Spleen (tissue), 7 donors: ENCODE measurements around the gene ARHGEF18.

Source experiments
- POLR2A ChIP-seq, 3 donors: fragments of 450-650 bp; IDR thresholded peaks; one replicate each; pipeline ENCODE4 v1.5.1; 2017; ENCODE audit warnings: antibody characterized with exemption in 3 of 3, mild to moderate bottlenecking in 1 of 3
- POLR2AphosphoS5 ChIP-seq, 3 donors: sonication (generic); formaldehyde crosslinking; IDR thresholded peaks; one replicate each; pipeline ENCODE4 v1.5.1; 2017; ENCODE audit warnings: antibody characterized with exemption in 3 of 3
- TF ChIP-seq, protein P1 (sequence below), 11 experiments: fragments of 200-600 bp in 7 of 11; fragments of 450-650 bp in 4 of 11; sonication (generic) in 4 of 11; IDR thresholded peaks in 8 of 11; conservative IDR thresholded peaks in 3 of 11; 1 replicate in 7 of 11; 2 replicates in 4 of 11; pipeline versions ENCODE4 v1.4.0 to v1.8.0; 2016 to 2021; ENCODE audit warnings: antibody characterized with exemption in 11 of 11, inconsistent platforms in 4 of 11, mild to moderate bottlenecking in 1 of 11
- donor health status: DM: no; HTN: no; CAD: no; lungs with moderate emphysema.
- donor health status: DM: no; HTN: no; CAD: no.
- donor health status: DM: no; HTN: no; CAD: no.

DNA sequence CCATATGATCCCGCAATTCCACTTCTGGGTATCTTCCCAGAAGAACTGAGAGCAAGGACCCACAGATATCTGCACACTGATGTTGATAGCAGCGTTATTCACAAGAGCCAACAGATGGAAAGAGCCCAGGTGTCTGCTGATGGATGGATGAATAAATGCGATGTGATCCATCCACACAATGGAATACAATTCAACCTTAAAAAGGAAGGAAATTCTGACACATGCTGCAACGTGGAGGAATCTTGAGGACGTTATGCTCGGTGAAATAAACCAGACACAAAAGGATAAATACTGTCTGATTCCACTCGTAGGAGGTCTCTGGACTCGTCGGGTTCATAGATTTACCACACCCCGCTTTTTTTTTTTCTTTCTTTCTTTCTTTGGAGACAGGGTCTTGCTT is 21.8 kb downstream of the ARHGEF18 start:
- TF ChIP-seq POLR2A (IDR thresholded peaks at IDR 0.05) = no peak
- TF ChIP-seq POLR2AphosphoS5 (IDR thresholded peaks at IDR 0.05) = no peak
- TF ChIP-seq, protein P1, sequence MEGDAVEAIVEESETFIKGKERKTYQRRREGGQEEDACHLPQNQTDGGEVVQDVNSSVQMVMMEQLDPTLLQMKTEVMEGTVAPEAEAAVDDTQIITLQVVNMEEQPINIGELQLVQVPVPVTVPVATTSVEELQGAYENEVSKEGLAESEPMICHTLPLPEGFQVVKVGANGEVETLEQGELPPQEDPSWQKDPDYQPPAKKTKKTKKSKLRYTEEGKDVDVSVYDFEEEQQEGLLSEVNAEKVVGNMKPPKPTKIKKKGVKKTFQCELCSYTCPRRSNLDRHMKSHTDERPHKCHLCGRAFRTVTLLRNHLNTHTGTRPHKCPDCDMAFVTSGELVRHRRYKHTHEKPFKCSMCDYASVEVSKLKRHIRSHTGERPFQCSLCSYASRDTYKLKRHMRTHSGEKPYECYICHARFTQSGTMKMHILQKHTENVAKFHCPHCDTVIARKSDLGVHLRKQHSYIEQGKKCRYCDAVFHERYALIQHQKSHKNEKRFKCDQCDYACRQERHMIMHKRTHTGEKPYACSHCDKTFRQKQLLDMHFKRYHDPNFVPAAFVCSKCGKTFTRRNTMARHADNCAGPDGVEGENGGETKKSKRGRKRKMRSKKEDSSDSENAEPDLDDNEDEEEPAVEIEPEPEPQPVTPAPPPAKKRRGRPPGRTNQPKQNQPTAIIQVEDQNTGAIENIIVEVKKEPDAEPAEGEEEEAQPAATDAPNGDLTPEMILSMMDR (IDR thresholded peaks at IDR 0.05 in 8 of 11, conservative IDR thresholded peaks at IDR 0.05 in 3 of 11) = no peak
